H1 (cell line): Measurements from ENCODE around the gene CACNA2D3. TPM values are rescaled to one million over a fixed set of nuclear protein-coding genes. Genes with fewer than 3 reads are reported as not detected.

Experiments
- CTCF ChIA-PET: fragments of 300-600 bp; sonication (Branson Sonifier 250); formaldehyde crosslinking; loops from one replicate; lab custom pipeline; 2021; ENCODE audit not compliant: partially characterized antibody; lab: Charles Lee
- POLR2A ChIA-PET: fragments of 300-600 bp; sonication (Branson Sonifier 250); formaldehyde crosslinking; loops from one replicate; lab custom pipeline; 2021; ENCODE audit warnings: inconsistent platforms; ENCODE audit not compliant: partially characterized antibody; lab: Charles Lee
- DNase-seq, 2 experiments: peaks; one replicate each; pipeline versions ENCODE4 v3.0.0 to v3.0.0-alpha.2; 2010 to 2022; ENCODE audit warnings: low spot score in 2 of 2, low read depth in 1 of 2, mixed read lengths in 1 of 2
- FAIRE-seq: peaks from 2 replicates; lab custom pipeline; 2011; peaks lifted over from hg19 to GRCh38; lab: Jason Lieb, UNC
- H2AFZ ChIP-seq: 2 replicates; pipeline ENCODE4 v1.8.1; 2012; ENCODE audit warnings: low read length, inconsistent platforms
- H2AK5ac ChIP-seq: 2 replicates; pipeline ENCODE4 v1.6.1; 2013; ENCODE audit warnings: low read depth, low read length
- H2BK120ac ChIP-seq: replicated peaks from 2 replicates; pipeline ENCODE3; 2013; ENCODE audit warnings: low read depth, low read length, inconsistent platforms
- H2BK12ac ChIP-seq: 2 replicates; pipeline ENCODE4 v1.6.1; 2013; ENCODE audit warnings: low read depth, low read length
- H2BK15ac ChIP-seq: 2 replicates; pipeline ENCODE4 v1.6.1; 2013; ENCODE audit warnings: low read length
- H2BK20ac ChIP-seq: 2 replicates; pipeline ENCODE4 v1.6.1; 2013; ENCODE audit warnings: low read length
- H2BK5ac ChIP-seq: 2 replicates; pipeline ENCODE4 v1.6.1; 2013; ENCODE audit warnings: low read depth, low read length
- H3K14ac ChIP-seq: 2 replicates; pipeline ENCODE4 v1.6.1; 2013; ENCODE audit warnings: inconsistent platforms; ENCODE audit not compliant: insufficient read length
- H3K18ac ChIP-seq: 2 replicates; pipeline ENCODE4 v1.6.1; 2013; ENCODE audit warnings: low read length; ENCODE audit errors: extremely low read depth
- H3K23ac ChIP-seq: 2 replicates; pipeline ENCODE4 v1.6.1; 2013; ENCODE audit warnings: inconsistent platforms; ENCODE audit not compliant: insufficient read length
- H3K23me2 ChIP-seq: 2 replicates; pipeline ENCODE4 v1.6.1; 2013; ENCODE audit warnings: low read depth, low read length
- H3K27ac ChIP-seq: 2 replicates; pipeline ENCODE4 v1.6.1; 2011; ENCODE audit warnings: low read depth, low read length, inconsistent platforms
- H3K27me3 ChIP-seq, 4 experiments: replicated peaks in 1 of 4; 1 replicate in 1 of 4; 2 replicates in 3 of 4; pipeline versions ENCODE4 v1.6.1 to v1.8.1; 2011 to 2013; ENCODE audit warnings: low read length in 3 of 4, mild to moderate bottlenecking in 3 of 4, inconsistent platforms in 2 of 4, mixed read lengths in 2 of 4, moderate library complexity in 1 of 4; ENCODE audit not compliant: control insufficient read depth in 3 of 4, insufficient read depth in 3 of 4; ENCODE audit errors: extremely low read depth in 1 of 4
- H3K36me3 ChIP-seq, 4 experiments: 2 replicates each; pipeline versions ENCODE4 v1.6.1 to v1.8.1; 2011 to 2013; ENCODE audit warnings: mild to moderate bottlenecking in 4 of 4, low read length in 3 of 4, moderate library complexity in 2 of 4, control low read depth in 1 of 4, inconsistent platforms in 1 of 4; ENCODE audit not compliant: insufficient read depth in 4 of 4, control insufficient read depth in 2 of 4
- H3K4ac ChIP-seq: replicated peaks from 2 replicates; pipeline ENCODE3; 2013; ENCODE audit warnings: low read length, low read depth, mixed read lengths, inconsistent platforms; ENCODE audit not compliant: insufficient read length
- H3K4me1 ChIP-seq, 4 experiments: replicated peaks in 1 of 4; 1 replicate in 1 of 4; 2 replicates in 3 of 4; pipeline versions ENCODE4 v1.6.1 to v1.8.1; 2011 to 2013; ENCODE audit warnings: low read length in 3 of 4, inconsistent platforms in 2 of 4, mixed read lengths in 1 of 4; ENCODE audit not compliant: insufficient read depth in 4 of 4, control insufficient read depth in 3 of 4
- H3K4me2 ChIP-seq, 2 experiments: 2 replicates each; pipeline versions ENCODE4 v1.6.1 to v1.8.1; 2011 to 2013; ENCODE audit warnings: low read depth in 2 of 2, low read length in 2 of 2, control low read depth in 1 of 2, inconsistent platforms in 1 of 2, mild to moderate bottlenecking in 1 of 2; ENCODE audit not compliant: insufficient read depth in 1 of 2
- H3K4me3 ChIP-seq, 4 experiments: fragments of 200-600, 300-600 bp in 1 of 4; sonication (generic), shearing (Covaris generic), sonication (Bioruptor Twin) in 1 of 4; 2 replicates each; pipeline versions ENCODE4 v1.5.1 to v1.8.1; 2011 to 2016; ENCODE audit warnings: low read length in 4 of 4, low read depth in 3 of 4, control low read depth in 2 of 4, inconsistent platforms in 2 of 4, mild to moderate bottlenecking in 2 of 4, mixed read lengths in 1 of 4, moderate library complexity in 1 of 4; ENCODE audit not compliant: insufficient read depth in 2 of 4; ENCODE audit errors: extremely low read depth in 1 of 4
- H3K56ac ChIP-seq: replicated peaks from 2 replicates; pipeline ENCODE3; 2013; ENCODE audit warnings: low read depth, mild to moderate bottlenecking, mixed read lengths, low read length, inconsistent platforms; ENCODE audit not compliant: insufficient read length
- H3K79me1 ChIP-seq: 2 replicates; pipeline ENCODE4 v1.6.1; 2013; ENCODE audit warnings: low read depth, low read length, control low read depth
- H3K79me2 ChIP-seq, 2 experiments: 2 replicates each; pipeline versions ENCODE4 v1.6.1 to v1.8.1; 2012 to 2013; ENCODE audit warnings: low read length in 2 of 2, mild to moderate bottlenecking in 2 of 2, inconsistent platforms in 1 of 2; ENCODE audit not compliant: insufficient read depth in 2 of 2, control insufficient read depth in 1 of 2
- H3K9ac ChIP-seq, 4 experiments: replicated peaks in 1 of 4; 1 replicate in 1 of 4; 2 replicates in 3 of 4; pipeline versions ENCODE4 v1.6.1 to v1.8.1; 2011 to 2013; ENCODE audit warnings: low read depth in 3 of 4, low read length in 3 of 4, control low read depth in 2 of 4, mild to moderate bottlenecking in 2 of 4, moderate library complexity in 2 of 4, inconsistent platforms in 1 of 4; ENCODE audit errors: extremely low read depth in 1 of 4
- H3K9me3 ChIP-seq, 2 experiments: 2 replicates each; pipeline versions ENCODE4 v1.6.1 to v1.8.1; 2012 to 2013; ENCODE audit warnings: mild to moderate bottlenecking in 2 of 2, moderate library complexity in 2 of 2, control low read depth in 1 of 2, inconsistent platforms in 1 of 2, low read depth in 1 of 2, low read length in 1 of 2, mixed read lengths in 1 of 2; ENCODE audit not compliant: insufficient read depth in 2 of 2
- H4K20me1 ChIP-seq, 2 experiments: replicated peaks in 1 of 2; 2 replicates each; pipeline versions ENCODE3 to v1.8.1; 2011 to 2013; ENCODE audit warnings: inconsistent platforms in 2 of 2, low read length in 2 of 2, mild to moderate bottlenecking in 1 of 2; ENCODE audit not compliant: insufficient read depth in 2 of 2, control insufficient read depth in 1 of 2
- H4K5ac ChIP-seq: 2 replicates; pipeline ENCODE4 v1.6.1; 2013; ENCODE audit warnings: low read length, low read depth, mixed read lengths, inconsistent platforms; ENCODE audit not compliant: insufficient read length
- H4K8ac ChIP-seq: 2 replicates; pipeline ENCODE4 v1.8.0; 2013; ENCODE audit warnings: mild to moderate bottlenecking, moderate library complexity, low read length, inconsistent platforms; ENCODE audit not compliant: insufficient read depth; ENCODE audit errors: extremely low read depth
- H4K91ac ChIP-seq: replicated peaks from 2 replicates; pipeline ENCODE3; 2013; ENCODE audit warnings: low read length, mixed read lengths, inconsistent platforms; ENCODE audit not compliant: insufficient read length
- CREB1 ChIP-seq: IDR thresholded peaks from 2 replicates; pipeline ENCODE4 v1.6.1; 2012; ENCODE audit warnings: inconsistent platforms
- KDM4A ChIP-seq: IDR thresholded peaks from one replicate; pipeline ENCODE4 v1.7.1; 2012; ENCODE audit warnings: low read depth, mild to moderate bottlenecking, moderate library complexity, low read length, inconsistent platforms; ENCODE audit not compliant: severe bottlenecking
- NRF1 ChIP-seq: IDR thresholded peaks from 2 replicates; pipeline ENCODE4 v1.6.1; 2011; ENCODE audit warnings: mild to moderate bottlenecking, low read depth, low read length, improper control_type of control experiment
- SIX5 ChIP-seq: IDR thresholded peaks from 2 replicates; pipeline ENCODE4 v1.6.1; 2011; ENCODE audit warnings: mild to moderate bottlenecking, low read depth, low read length
- SUZ12 ChIP-seq: fragments of 200-600 bp; sonication (generic); IDR thresholded peaks from 2 replicates; pipeline ENCODE4 v1.6.1; 2012; ENCODE audit warnings: mild to moderate bottlenecking, inconsistent platforms, low read length, moderate library complexity, mixed read lengths
- WGBS, 2 experiments: shearing (Covaris generic) in 1 of 2; methylation state at CpG; one replicate each; pipeline versions ENCODE4 v1.1.6 to v1.1.7; 2013 to 2015; ENCODE audit warnings: low lambda C conversion rate in 2 of 2, mixed read lengths in 2 of 2, inconsistent platforms in 1 of 2, low coverage in 1 of 2, missing lambda C conversion rate in 1 of 2; ENCODE audit not compliant: insufficient replicate concordance in 2 of 2, insufficient coverage in 1 of 2, insufficient read length in 1 of 2; ENCODE audit errors: extremely low coverage in 1 of 2, missing lambda C conversion rate in 1 of 2; 5-methylcytosine and 5-hydroxymethylcytosine counted together
- polyA plus RNA-seq, 7 experiments: library from polyadenylated mRNA; depleted of rRNA in 3 of 7; stranded (reverse) in 5 of 7; unstranded in 2 of 7; fragments of >200 nt in 5 of 7; fragments of 200-250 nt in 2 of 7; gene quantifications; 1 replicate in 5 of 7; 2 replicates in 1 of 7; 4 replicates in 1 of 7; pipeline versions ENCODE4 v1.2.1 to v1.2.3, GENCODE V29; 2011 to 2013; ENCODE audit warnings: missing spikeins in 2 of 7, mixed read lengths in 2 of 7
- total RNA-seq: library from RNA; stranded (reverse); fragmentation: NEBNext Ultra II Directional; extraction: Animal tissue kit (Norgen Biotek cat#: 25700); gene quantifications from 2 replicates; pipeline ENCODE4 v1.2.1, GENCODE V29; 2021

CACNA2D3 gene
- total and polyA plus RNA-seq, 2 of the 8 experiments (the other 6 are each of a cell fraction or from before 2014, with no cell fraction given), result 1.5 to 1.8 TPM

DNA sequence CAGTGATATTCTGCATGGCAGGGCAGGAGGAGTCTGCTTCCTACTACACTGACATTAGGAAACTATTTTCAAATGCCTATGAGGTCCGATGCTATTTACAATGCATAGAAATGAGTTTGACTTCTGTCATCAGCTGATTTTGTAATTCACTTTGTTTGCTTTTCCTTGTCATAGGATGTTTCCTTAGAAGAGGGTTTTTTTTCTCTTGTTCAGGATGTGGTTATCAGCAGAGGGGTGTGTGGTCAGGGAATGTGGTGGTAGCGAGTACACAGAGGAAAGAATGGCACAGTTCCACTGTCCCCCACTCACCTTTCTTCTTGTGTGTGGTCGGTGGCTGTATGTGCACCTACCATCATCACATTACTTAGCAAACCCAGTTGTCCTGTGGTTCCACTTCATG lies 574.0 kb downstream of the CACNA2D3 start:
- H3K23ac ChIP-seq, result no peak overlapping the region
- H2AFZ ChIP-seq, result no peak overlapping the region
- POLR2A ChIA-PET, result interaction anchor here (0.9 to 1.5 kb wide), 3 partner anchors 11 to 64 kb away, joined by 3 to 4 read pairs (median 3); no protein-coding TSS in a partner anchor
- WGBS, 2 experiments, result 90% methylated on average over 3 of the region's 3 CpGs; no CpG with 5 or more reads in 1 of the 2 experiments
- H2AK5ac ChIP-seq, result 0 out of 2 replicates have a peak overlapping the region, but pooled peaks have one; percentile 87
- no peaks in the 10 kb centered on the region; a peak in 1 of 8 replicates for H3K36me3 ChIP-seq
- H4K5ac ChIP-seq, result no peak overlapping the region
- CTCF ChIA-PET, result no interaction called here
- no peak overlapping the region for H2BK120ac ChIP-seq
- peak overlapping the region; percentile 72 for H2BK20ac ChIP-seq
- no peak overlapping the region for H3K56ac ChIP-seq
- H3K9me3 ChIP-seq, result no peaks in the 10 kb centered on the region
- H3K18ac ChIP-seq, result no peak overlapping the region
- no peak overlapping the region for H2BK12ac ChIP-seq
- H3K23me2 ChIP-seq, result no peaks in the 10 kb centered on the region
- FAIRE-seq (no peak), DNase-seq (no peak)
- no peak overlapping the region for H2BK5ac ChIP-seq
- H3K4me3 ChIP-seq, result no peak overlapping the region
- H3K79me2 ChIP-seq, result no peaks in the 10 kb centered on the region
- no peak overlapping the region for H3K4me2 ChIP-seq
- H3K4ac ChIP-seq, result no peak overlapping the region
- no peak overlapping the region for H3K9ac ChIP-seq
- peaks cover 0 to 19% (median 10%) of the 10 kb centered on the region in 4 experiments; a peak in 4 of 7 replicates for H3K4me1 ChIP-seq
- no peak overlapping the region for H3K14ac ChIP-seq
- no peak overlapping the region for H2BK15ac ChIP-seq
- no peak overlapping the region for H3K27ac ChIP-seq
- peak overlapping the region; percentile 68 for H4K91ac ChIP-seq
- no peaks in the 10 kb centered on the region for H4K20me1 ChIP-seq
- peaks cover 3% of the 10 kb centered on the region for H3K79me1 ChIP-seq
- no peak overlapping the region for H4K8ac ChIP-seq
- no peaks in the 10 kb centered on the region for H3K27me3 ChIP-seq
- TF ChIP-seq NRF1, result no peak
- TF ChIP-seq CREB1, result no peak
- no peak for TF ChIP-seq SUZ12
- no peak for TF ChIP-seq KDM4A
- TF ChIP-seq SIX5, result no peak
